Caco-2 (cell line): ENCODE measurements around the gene HOXA5. TPM values are rescaled to one million over a fixed set of nuclear protein-coding genes. Genes with fewer than 3 reads are reported as not detected.
A peak's percentile ranks its signal among the peaks of the same experiment; 100 is the strongest.

Source experiments
- BruUV-seq: library from RNA; stranded (reverse); fragments of 400-500 nt; replicated peaks from 2 replicates; lab custom pipeline; 2021; lab: Mats Ljungman, UMichigan
- CTCF ChIA-PET: fragments of 300-600 bp; sonication (Branson Sonifier 250); formaldehyde crosslinking; loops from one replicate; lab custom pipeline; 2022; ENCODE audit warnings: antibody characterized with exemption; lab: Charles Lee
- POLR2A ChIA-PET: fragments of 300-600 bp; sonication (Branson Sonifier 250); formaldehyde crosslinking; loops from one replicate; lab custom pipeline; 2022; ENCODE audit warnings: antibody characterized with exemption; lab: Charles Lee
- DNase-seq, 2 experiments: peaks; one replicate each; pipeline versions ENCODE4 v3.0.0 to v3.0.0-alpha.2; 2020 to 2022
- H3K27me3 ChIP-seq: replicated peaks from 2 replicates; pipeline ENCODE4 v1.6.0; 2011; ENCODE audit warnings: low read length; ENCODE audit not compliant: control insufficient read depth, insufficient read depth
- H3K36me3 ChIP-seq: 2 replicates; pipeline ENCODE4 v1.5.1; 2011; ENCODE audit warnings: low read length; ENCODE audit not compliant: control insufficient read depth, insufficient read depth
- H3K4me1 ChIP-seq: fragments of 250-450 bp; sonication (Bioruptor Pico); 2 replicates; pipeline ENCODE4 v1.5.1; 2020; ENCODE audit warnings: mild to moderate bottlenecking
- H3K4me3 ChIP-seq: 2 replicates; pipeline ENCODE4 v1.5.1; 2011; ENCODE audit warnings: low read depth, mild to moderate bottlenecking, control low read depth, low read length
- H3K9me3 ChIP-seq: fragments of 250-450 bp; sonication (Bioruptor Pico); 2 replicates; pipeline ENCODE4 v1.5.1; 2020; ENCODE audit warnings: mild to moderate bottlenecking, moderate library complexity
- H3K27ac Mint-ChIP-seq: one replicate; pipeline ENCODE4 v1.8.0; 2022; ENCODE audit warnings: mixed read lengths; ENCODE audit not compliant: unreplicated experiment
- H3K27me3 Mint-ChIP-seq: one replicate; pipeline ENCODE4 v1.8.0; 2022; ENCODE audit warnings: mixed read lengths; ENCODE audit not compliant: insufficient read depth, unreplicated experiment
- H3K36me3 Mint-ChIP-seq: one replicate; pipeline ENCODE4 v1.8.0; 2022; ENCODE audit warnings: mild to moderate bottlenecking, mixed read lengths; ENCODE audit not compliant: insufficient read depth, unreplicated experiment
- H3K4me1 Mint-ChIP-seq: one replicate; pipeline ENCODE4 v1.8.0; 2022; ENCODE audit warnings: low read depth, mixed read lengths; ENCODE audit not compliant: unreplicated experiment
- H3K4me3 Mint-ChIP-seq: one replicate; pipeline ENCODE4 v1.8.0; 2022; ENCODE audit warnings: mild to moderate bottlenecking, moderate library complexity, mixed read lengths; ENCODE audit not compliant: unreplicated experiment
- H3K9me3 Mint-ChIP-seq: one replicate; pipeline ENCODE4 v1.8.0; 2022; ENCODE audit warnings: mixed read lengths; ENCODE audit not compliant: unreplicated experiment
- CTCF ChIP-seq, 2 experiments: fragments of 200-600 bp in 1 of 2; IDR thresholded peaks; 1 replicate in 1 of 2; 2 replicates in 1 of 2; pipeline versions ENCODE4 v1.5.1 to v1.8.0; 2011 to 2022; ENCODE audit warnings: antibody characterized with exemption in 1 of 2, control low read depth in 1 of 2, inconsistent platforms in 1 of 2, low read depth in 1 of 2, low read length in 1 of 2, mild to moderate bottlenecking in 1 of 2, moderate library complexity in 1 of 2; ENCODE audit not compliant: insufficient read depth in 1 of 2, severe bottlenecking in 1 of 2, unreplicated experiment in 1 of 2
- intact Hi-C: fragments of 100-400 bp; cut with micrococcal nuclease; formaldehyde crosslinking; loops from one replicate; pipeline ENCODE4 v1.10.0; 2022; ENCODE audit not compliant: unreplicated experiment
- total RNA-seq: library from RNA; stranded (reverse); gene quantifications from 2 replicates; pipeline ENCODE4 v1.2.3, GENCODE V29; 2022

The HOXA5 gene
- total RNA-seq, 1 experiment from 2014 or later = 4.9 TPM

- Mint-ChIP-seq H3K4me1 (peaks cover 3% of the 10 kb centered on the region), H3K9me3 (no peaks in the 10 kb centered on the region), H3K27ac (peak overlapping the region; percentile 31), H3K4me3 (peak overlapping the region; percentile 74), H3K36me3 (peaks cover 3% of the 10 kb centered on the region), H3K27me3 (peaks cover 2% of the 10 kb centered on the region)
- Histone ChIP-seq H3K9me3 (no peaks in the 10 kb centered on the region), H3K4me3 (peak overlapping the region; percentile 47), H3K27me3 (peaks cover 2% of the 10 kb centered on the region; the same call in 1 of the 2 replicates), H3K36me3 (no peaks in the 10 kb centered on the region), H3K4me1 (peaks cover 12% of the 10 kb centered on the region)
- peak; percentile 70 to 84 for DNase-seq
- ChIA-PET POLR2A (no interaction called here), CTCF (interaction anchor here (0.6 to 1.7 kb wide), 15 partner anchors 10 to 1229 kb away, joined by 3 to 13 read pairs (median 3); partner anchors contain the start of genes HOXA13, HOXA7, HOXA9 and TAX1BP1)
- TF ChIP-seq CTCF (IDR thresholded peaks at IDR 0.05; ENCODE audit: insufficient read depth in 1 of 2, low read depth in 1 of 2, low read length in 1 of 2, severe bottlenecking in 1 of 2, unreplicated experiment in 1 of 2) = peak; percentile 92 to 93
- no TSS peak for BruUV-seq
- intact Hi-C loops = no loop called here
These were observed 36.3 kb upstream of the HOXA5 start for GRCh38 chr7:27179503-27180430.

- H3K4me3 Mint-ChIP-seq = peak overlapping the region; percentile 74
- Histone ChIP-seq H3K4me1 (peaks cover 11% of the 10 kb centered on the region), H3K36me3 (no peaks in the 10 kb centered on the region), H3K27me3 (peaks cover 2% of the 10 kb centered on the region), H3K9me3 (no peaks in the 10 kb centered on the region), H3K4me3 (peak overlapping the region; percentile 47)
- H3K36me3 Mint-ChIP-seq = no peaks in the 10 kb centered on the region
- H3K27me3 Mint-ChIP-seq = no peaks in the 10 kb centered on the region
- no peak for DNase-seq
- ChIA-PET CTCF (interaction anchor here (0.6 to 1.7 kb wide), 9 partner anchors 10 to 1035 kb away, joined by 3 to 13 read pairs (median 3); partner anchors contain the start of genes HOXA9 and TAX1BP1), POLR2A (no interaction called here)
- H3K4me1 Mint-ChIP-seq = no peaks in the 10 kb centered on the region
- peak overlapping the region; percentile 31 for H3K27ac Mint-ChIP-seq
- intact Hi-C loops = no loop called here
- no TSS peak for BruUV-seq
- TF ChIP-seq CTCF (IDR thresholded peaks at IDR 0.05; ENCODE audit: insufficient read depth in 1 of 2, low read depth in 1 of 2, low read length in 1 of 2, severe bottlenecking in 1 of 2, unreplicated experiment in 1 of 2) = no peak
- no peaks in the 10 kb centered on the region for H3K9me3 Mint-ChIP-seq
These were observed 35.5 kb upstream of the HOXA5 start for GRCh38 chr7:27179030-27179429.

- no peak overlapping the region for H3K4me3 Mint-ChIP-seq
- no peak overlapping the region for H3K4me3 ChIP-seq
- no peaks in the 10 kb centered on the region for H3K36me3 ChIP-seq
- H3K9me3 ChIP-seq = no peaks in the 10 kb centered on the region
- no peaks in the 10 kb centered on the region for H3K9me3 Mint-ChIP-seq
- no peaks in the 10 kb centered on the region for H3K27me3 Mint-ChIP-seq
- intact Hi-C loops = no loop called here
- H3K27me3 ChIP-seq = peaks cover 2% of the 10 kb centered on the region
- peaks cover 9% of the 10 kb centered on the region for H3K4me1 ChIP-seq
- POLR2A ChIA-PET = no interaction called here
- BruUV-seq = no TSS peak
- DNase-seq = no peak
- no peak overlapping the region for H3K27ac Mint-ChIP-seq
- CTCF ChIA-PET = interaction anchor here (0.6 to 1.7 kb wide), 3 partner anchors 9 to 921 kb away, joined by 3 to 12 read pairs (median 3); no protein-coding TSS in a partner anchor
- no peaks in the 10 kb centered on the region for H3K4me1 Mint-ChIP-seq
- H3K36me3 Mint-ChIP-seq = no peaks in the 10 kb centered on the region
- no peak for TF ChIP-seq CTCF (IDR thresholded peaks at IDR 0.05; ENCODE audit: insufficient read depth in 1 of 2, low read depth in 1 of 2, low read length in 1 of 2, severe bottlenecking in 1 of 2, unreplicated experiment in 1 of 2)
These were observed 34.9 kb upstream of the HOXA5 start for GRCh38 chr7:27178366-27178765.
